ENCODE data around the gene DAAM1. TPM values are rescaled to one million over a fixed set of nuclear protein-coding genes. Genes with fewer than 3 reads are reported as not detected.
A peak's percentile ranks its signal among the peaks of the same experiment; 100 is the strongest.

Gene DAAM1
- total and polyA plus RNA-seq, 3 experiments from 2014 or later: 9.3 to 14.4 (median 12.3) TPM

- Mint-ChIP-seq H3K4me1 (peaks cover 5 to 10% (median 8%) of the 10 kb centered on the region in 3 donors), H3K27ac (peak overlapping the region in 2 of 8 donors; percentile 9 to 81), H3K4me3 (no peak overlapping the region), H3K27me3 (no peaks in the 10 kb centered on the region), H3K36me3 (peaks cover 28 to 68% (median 46%) of the 10 kb centered on the region in 3 donors), H3K9me3 (no peaks in the 10 kb centered on the region)
- no peaks in the 10 kb centered on the region for H3K36me3 ChIP-seq (ENCODE audit: insufficient read depth, low read length)
- no peak overlapping the region for H3K27ac ChIP-seq (ENCODE audit: low read depth, low read length)
- no peak for DNase-seq
- H3K4me1 ChIP-seq (ENCODE audit: insufficient read depth, low read length): no peaks in the 10 kb centered on the region
- CTCF ChIA-PET: no interaction called here
- POLR2A ChIA-PET: no interaction called here
- H3K9me3 ChIP-seq (ENCODE audit: low read length): no peaks in the 10 kb centered on the region
- H3K4me3 ChIP-seq (ENCODE audit: low read length): no peak overlapping the region
- no peaks in the 10 kb centered on the region for H3K27me3 ChIP-seq (ENCODE audit: insufficient read depth, low read length, poor library complexity, severe bottlenecking)
These were observed 167.8 kb downstream of the DAAM1 start for GRCh38 chr14:59356312-59356711.

- Mint-ChIP-seq H3K4me1 (peaks cover 5 to 10% (median 8%) of the 10 kb centered on the region in 3 donors), H3K9me3 (no peaks in the 10 kb centered on the region), H3K36me3 (peaks cover 29 to 69% (median 46%) of the 10 kb centered on the region in 3 donors), H3K27me3 (no peaks in the 10 kb centered on the region), H3K27ac (no peak overlapping the region), H3K4me3 (no peak overlapping the region)
- Histone ChIP-seq H3K27ac (ENCODE audit: low read depth, low read length) (no peak overlapping the region), H3K4me3 (ENCODE audit: low read length) (no peak overlapping the region), H3K36me3 (ENCODE audit: insufficient read depth, low read length) (no peaks in the 10 kb centered on the region), H3K9me3 (ENCODE audit: low read length) (no peaks in the 10 kb centered on the region), H3K4me1 (ENCODE audit: insufficient read depth, low read length) (no peaks in the 10 kb centered on the region), H3K27me3 (ENCODE audit: insufficient read depth, low read length, poor library complexity, severe bottlenecking) (no peaks in the 10 kb centered on the region)
- DNase-seq: no peak
- ChIA-PET CTCF (no interaction called here), POLR2A (no interaction called here)
These were observed 168.3 kb downstream of the DAAM1 start for GRCh38 chr14:59356767-59357166.

DNA sequence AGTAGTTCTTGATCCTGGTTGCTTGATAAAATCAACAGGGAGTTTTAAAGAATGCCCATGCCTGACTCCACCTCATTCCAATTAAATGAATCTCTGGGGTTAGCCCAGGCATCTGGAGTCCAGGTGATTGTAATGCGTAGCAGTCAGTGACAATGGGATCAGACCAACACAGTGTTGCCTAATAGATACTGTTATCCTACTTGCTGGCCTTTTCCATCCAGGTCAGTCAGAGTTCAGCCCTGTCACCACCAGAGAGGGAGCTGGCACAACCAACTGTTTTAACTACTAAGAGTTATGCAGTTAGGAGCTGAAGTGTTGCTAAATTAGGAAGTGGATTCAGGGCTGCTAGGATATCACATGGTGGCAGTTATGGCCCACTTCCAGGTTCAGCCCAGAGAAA, 169.6 kb downstream of the DAAM1 start:
- Mint-ChIP-seq H3K9me3 (no peaks in the 10 kb centered on the region), H3K27ac (no peak overlapping the region), H3K4me1 (peaks cover 5 to 10% (median 8%) of the 10 kb centered on the region in 3 donors), H3K27me3 (no peaks in the 10 kb centered on the region), H3K36me3 (peaks cover 26 to 58% (median 41%) of the 10 kb centered on the region in 3 donors), H3K4me3 (no peak overlapping the region)
- CTCF ChIA-PET: interaction anchor here (0.6 kb wide), 1 partner anchor 87 kb away, joined by 3 read pairs; no protein-coding TSS in a partner anchor
- no peak for DNase-seq
- Histone ChIP-seq H3K36me3 (ENCODE audit: insufficient read depth, low read length) (no peaks in the 10 kb centered on the region), H3K4me3 (ENCODE audit: low read length) (no peak overlapping the region), H3K27ac (ENCODE audit: low read depth, low read length) (no peak overlapping the region), H3K9me3 (ENCODE audit: low read length) (no peaks in the 10 kb centered on the region), H3K4me1 (ENCODE audit: insufficient read depth, low read length) (no peaks in the 10 kb centered on the region), H3K27me3 (ENCODE audit: insufficient read depth, low read length, poor library complexity, severe bottlenecking) (no peaks in the 10 kb centered on the region)
- POLR2A ChIA-PET: no interaction called here

DNA sequence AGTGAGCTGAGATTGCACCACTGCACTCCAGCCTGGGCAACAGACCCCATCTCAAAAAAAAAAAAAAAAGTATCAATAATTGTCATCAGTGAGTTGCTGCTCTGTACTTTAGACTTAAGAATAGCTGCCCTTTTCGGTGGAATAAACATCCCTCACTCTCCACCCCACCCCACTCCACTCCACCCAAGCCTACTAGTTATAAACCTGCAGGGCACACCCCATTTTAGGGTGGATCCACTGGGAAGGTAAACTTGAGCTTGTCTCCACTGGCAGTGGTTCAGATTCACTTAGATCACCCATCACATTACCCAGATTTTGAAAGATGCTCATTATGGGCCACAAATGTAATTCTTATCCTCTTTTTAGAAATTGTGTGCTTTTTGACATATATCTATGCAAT, 170.3 kb downstream of the DAAM1 start:
- Histone ChIP-seq H3K9me3 (ENCODE audit: low read length) (no peaks in the 10 kb centered on the region), H3K36me3 (ENCODE audit: insufficient read depth, low read length) (no peaks in the 10 kb centered on the region), H3K4me3 (ENCODE audit: low read length) (no peak overlapping the region), H3K27ac (ENCODE audit: low read depth, low read length) (no peak overlapping the region), H3K4me1 (ENCODE audit: insufficient read depth, low read length) (no peaks in the 10 kb centered on the region), H3K27me3 (ENCODE audit: insufficient read depth, low read length, poor library complexity, severe bottlenecking) (no peaks in the 10 kb centered on the region)
- Mint-ChIP-seq H3K9me3 (no peaks in the 10 kb centered on the region), H3K36me3 (peaks cover 26 to 55% (median 40%) of the 10 kb centered on the region in 3 donors), H3K27me3 (no peaks in the 10 kb centered on the region), H3K27ac (peak overlapping the region in 2 of 8 donors; percentile 27 to 83), H3K4me3 (no peak overlapping the region), H3K4me1 (peaks cover 5 to 10% (median 8%) of the 10 kb centered on the region in 3 donors)
- no peak for DNase-seq
- POLR2A ChIA-PET: interaction anchor here (0.6 to 0.7 kb wide), 2 partner anchors 170 to 599 kb away, joined by 3 to 6 read pairs; no protein-coding TSS in a partner anchor
- CTCF ChIA-PET: no interaction called here

GRCh38 chr14:59359431-59360124, 171.1 kb downstream of the DAAM1 start:
- no peak overlapping the region for H3K4me3 Mint-ChIP-seq

GRCh38 chr14:59360233-59360632, 171.8 kb downstream of the DAAM1 start:
- DNase-seq: no peak
- ChIA-PET CTCF (no interaction called here), POLR2A (no interaction called here)
- Histone ChIP-seq H3K4me3 (ENCODE audit: low read length) (no peak overlapping the region), H3K9me3 (ENCODE audit: low read length) (no peaks in the 10 kb centered on the region), H3K36me3 (ENCODE audit: insufficient read depth, low read length) (no peaks in the 10 kb centered on the region), H3K27ac (ENCODE audit: low read depth, low read length) (no peak overlapping the region), H3K4me1 (ENCODE audit: insufficient read depth, low read length) (no peaks in the 10 kb centered on the region), H3K27me3 (ENCODE audit: insufficient read depth, low read length, poor library complexity, severe bottlenecking) (no peaks in the 10 kb centered on the region)
- Mint-ChIP-seq H3K27me3 (no peaks in the 10 kb centered on the region), H3K9me3 (no peaks in the 10 kb centered on the region), H3K4me1 (peaks cover 5 to 10% (median 8%) of the 10 kb centered on the region in 3 donors), H3K4me3 (no peak overlapping the region), H3K36me3 (peaks cover 29 to 57% (median 39%) of the 10 kb centered on the region in 3 donors), H3K27ac (peak overlapping the region in 1 of 8 donors; percentile 50)

More at GRCh38 chr14:59359431-59360124, 171.1 kb downstream of the DAAM1 start:
- Histone ChIP-seq H3K4me3 (ENCODE audit: low read length) (no peak overlapping the region), H3K27ac (ENCODE audit: low read depth, low read length) (no peak overlapping the region), H3K4me1 (ENCODE audit: insufficient read depth, low read length) (no peaks in the 10 kb centered on the region), H3K9me3 (ENCODE audit: low read length) (no peaks in the 10 kb centered on the region), H3K36me3 (ENCODE audit: insufficient read depth, low read length) (no peaks in the 10 kb centered on the region), H3K27me3 (ENCODE audit: insufficient read depth, low read length, poor library complexity, severe bottlenecking) (no peaks in the 10 kb centered on the region)
- no peak for DNase-seq
- ChIA-PET CTCF (no interaction called here), POLR2A (interaction anchor here (0.7 kb wide), 1 partner anchor 600 kb away, joined by 6 read pairs; no protein-coding TSS in a partner anchor)
- Mint-ChIP-seq H3K4me1 (peaks cover 5 to 10% (median 8%) of the 10 kb centered on the region in 3 donors), H3K9me3 (no peaks in the 10 kb centered on the region), H3K27ac (peak overlapping the region in 2 of 8 donors; percentile 50 to 58), H3K36me3 (peaks cover 27 to 57% (median 40%) of the 10 kb centered on the region in 3 donors), H3K27me3 (no peaks in the 10 kb centered on the region)

DNA sequence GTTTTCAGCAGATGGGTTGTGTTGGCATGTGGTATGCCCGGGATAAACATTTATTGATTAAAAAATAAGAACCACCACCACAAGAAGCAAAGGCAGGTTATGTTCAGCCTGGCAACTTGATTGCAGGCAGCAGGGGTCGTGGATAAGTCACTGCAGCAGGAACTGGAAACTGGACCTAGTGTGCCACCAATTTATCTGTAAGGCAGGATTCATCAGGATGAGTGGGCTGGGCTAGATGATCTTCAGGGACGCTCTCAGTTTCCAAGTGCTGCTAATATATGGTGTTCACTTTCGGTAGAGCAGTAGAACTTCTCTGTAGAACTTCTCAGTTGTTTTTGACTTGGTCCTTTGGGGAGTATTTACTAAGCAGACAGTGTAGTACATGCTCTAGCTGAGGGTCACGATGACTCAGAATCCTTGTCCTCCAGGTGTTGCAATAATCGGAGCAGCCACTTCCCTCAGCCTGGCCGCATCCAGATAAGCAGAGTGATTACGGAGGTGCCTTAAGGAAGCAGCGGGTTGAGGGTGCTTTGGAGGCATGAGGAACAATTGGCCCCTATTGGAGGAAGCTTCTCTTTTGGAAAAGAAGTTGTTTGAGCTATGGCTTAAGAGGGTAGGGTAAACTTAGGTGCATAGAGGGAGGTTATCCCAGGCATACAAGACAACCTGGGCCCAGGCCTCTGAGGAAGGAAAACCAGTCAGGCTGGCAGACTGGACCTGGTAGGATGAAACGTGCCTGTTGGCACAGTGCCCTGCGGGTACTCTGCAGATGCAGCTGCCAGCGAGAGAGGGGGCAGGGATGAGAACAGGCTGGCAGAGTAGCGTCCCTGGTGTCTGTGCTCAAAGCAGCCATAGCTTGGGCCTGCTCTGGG, 172.7 kb downstream of the DAAM1 start:
- no peaks in the 10 kb centered on the region for H3K9me3 Mint-ChIP-seq
- Histone ChIP-seq H3K27ac (ENCODE audit: low read depth, low read length) (no peak overlapping the region), H3K27me3 (ENCODE audit: insufficient read depth, low read length, poor library complexity, severe bottlenecking) (no peaks in the 10 kb centered on the region), H3K4me1 (ENCODE audit: insufficient read depth, low read length) (no peaks in the 10 kb centered on the region), H3K9me3 (ENCODE audit: low read length) (no peaks in the 10 kb centered on the region), H3K36me3 (ENCODE audit: insufficient read depth, low read length) (no peaks in the 10 kb centered on the region), H3K4me3 (ENCODE audit: low read length) (no peak overlapping the region)
- DNase-seq: no peak
- CTCF ChIA-PET: no interaction called here
- H3K4me1 Mint-ChIP-seq: peaks cover 5 to 10% (median 8%) of the 10 kb centered on the region in 3 donors
- POLR2A ChIA-PET: no interaction called here
- peaks cover 27 to 50% (median 32%) of the 10 kb centered on the region in 3 donors for H3K36me3 Mint-ChIP-seq
- no peaks in the 10 kb centered on the region for H3K27me3 Mint-ChIP-seq
- no peak overlapping the region for H3K27ac Mint-ChIP-seq
- H3K4me3 Mint-ChIP-seq: no peak overlapping the region

GRCh38 chr14:59362513-59362912, 174.0 kb downstream of the DAAM1 start:
- ChIA-PET POLR2A (no interaction called here), CTCF (no interaction called here)
- Mint-ChIP-seq H3K27me3 (no peaks in the 10 kb centered on the region), H3K27ac (no peak overlapping the region), H3K9me3 (no peaks in the 10 kb centered on the region), H3K4me3 (no peak overlapping the region), H3K36me3 (peaks cover 27 to 47% (median 31%) of the 10 kb centered on the region in 3 donors), H3K4me1 (peaks cover 5 to 10% (median 8%) of the 10 kb centered on the region in 3 donors)
- Histone ChIP-seq H3K27ac (ENCODE audit: low read depth, low read length) (no peak overlapping the region), H3K27me3 (ENCODE audit: insufficient read depth, low read length, poor library complexity, severe bottlenecking) (no peaks in the 10 kb centered on the region), H3K9me3 (ENCODE audit: low read length) (no peaks in the 10 kb centered on the region), H3K36me3 (ENCODE audit: insufficient read depth, low read length) (no peaks in the 10 kb centered on the region), H3K4me3 (ENCODE audit: low read length) (no peak overlapping the region), H3K4me1 (ENCODE audit: insufficient read depth, low read length) (no peaks in the 10 kb centered on the region)
- no peak for DNase-seq
